ENCODE measurements around the gene PHC2. TPM values are rescaled to one million over a fixed set of nuclear protein-coding genes. Genes with fewer than 3 reads are reported as not detected.

PHC2 gene
- total RNA-seq, 1 experiment from 2014 or later, result 87.9 TPM

DNA sequence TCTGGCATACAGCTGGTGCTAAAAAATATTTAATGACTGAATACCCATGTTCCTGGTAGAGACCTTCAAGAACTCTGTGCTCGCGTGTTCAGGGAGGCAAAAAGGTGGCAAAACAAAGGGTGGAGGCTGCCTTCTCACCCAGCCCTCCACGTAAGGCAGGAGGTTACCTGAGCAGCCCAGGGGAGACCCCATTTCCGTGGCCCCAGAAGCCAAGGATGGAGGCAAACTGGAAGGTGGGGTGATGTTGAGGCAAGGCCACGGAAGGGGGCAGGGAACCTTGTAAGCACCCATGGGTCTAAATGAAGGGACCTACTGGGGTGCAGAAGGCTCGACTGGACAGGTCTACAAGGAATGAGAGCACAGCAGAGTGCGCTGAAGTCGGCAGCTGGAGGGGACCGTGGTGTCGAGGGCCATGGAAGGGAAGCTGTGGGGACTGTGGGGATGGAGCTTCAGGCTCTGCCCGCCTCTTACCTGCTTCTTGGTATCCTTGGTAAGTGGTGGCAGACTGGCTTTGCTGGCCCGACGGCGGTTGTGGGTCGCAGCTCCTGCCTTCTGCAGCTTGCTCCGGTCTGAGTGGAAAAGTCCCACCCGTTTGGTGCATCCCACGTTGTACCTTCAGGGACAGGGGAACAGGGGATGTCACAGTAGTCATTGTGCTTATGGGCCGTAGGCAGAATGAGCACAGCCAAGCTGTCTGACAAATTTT, 101.1 kb downstream of the PHC2 start:
- Histone ChIP-seq H3K4me1 (peaks cover 39% of the 10 kb centered on the region), H3K9me3 (replicated peaks) (no peaks in the 10 kb centered on the region), H3K27me3 (no peaks in the 10 kb centered on the region), H3K4me3 (no peak overlapping the region), H3K36me3 (peaks cover 87% of the 10 kb centered on the region), H3K27ac (peak overlapping the region; percentile 80)
- no peak for DNase-seq

- Histone ChIP-seq H3K4me3 (no peak overlapping the region), H3K4me1 (peaks cover 39% of the 10 kb centered on the region), H3K36me3 (peaks cover 88% of the 10 kb centered on the region), H3K27me3 (no peaks in the 10 kb centered on the region), H3K27ac (no peak overlapping the region), H3K9me3 (replicated peaks) (no peaks in the 10 kb centered on the region)
- no peak for DNase-seq
These were observed 102.1 kb downstream of the PHC2 start for GRCh38 chr1:33328817-33329216.

- Histone ChIP-seq H3K27ac (no peak overlapping the region), H3K4me1 (peaks cover 29% of the 10 kb centered on the region), H3K36me3 (peaks cover 90% of the 10 kb centered on the region), H3K27me3 (no peaks in the 10 kb centered on the region), H3K9me3 (replicated peaks) (no peaks in the 10 kb centered on the region), H3K4me3 (no peak overlapping the region)
- DNase-seq, result peak; percentile 46 to 58
These were observed 103.1 kb downstream of the PHC2 start for GRCh38 chr1:33327587-33328325.

DNA sequence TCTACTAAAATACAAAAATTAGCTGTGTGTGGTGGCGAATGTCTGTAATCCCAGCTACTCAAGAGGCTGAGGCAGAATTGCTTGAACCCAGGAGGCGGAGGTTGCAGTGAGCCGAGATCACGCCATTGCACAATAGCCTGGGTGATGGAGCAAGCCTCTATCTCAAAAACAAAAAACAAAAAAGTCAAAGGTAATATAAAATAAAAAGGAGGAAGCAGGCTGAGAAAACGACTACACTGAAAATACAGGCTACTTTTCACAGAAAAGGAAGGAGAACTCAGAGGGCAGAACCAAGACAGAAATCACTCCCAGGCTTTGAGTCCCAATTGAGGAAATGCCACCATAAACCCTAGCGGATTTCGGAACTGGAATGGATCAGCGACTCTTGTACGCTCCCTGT, 104.1 kb downstream of the PHC2 start:
- peaks cover 87% of the 10 kb centered on the region for H3K36me3 ChIP-seq

DNA sequence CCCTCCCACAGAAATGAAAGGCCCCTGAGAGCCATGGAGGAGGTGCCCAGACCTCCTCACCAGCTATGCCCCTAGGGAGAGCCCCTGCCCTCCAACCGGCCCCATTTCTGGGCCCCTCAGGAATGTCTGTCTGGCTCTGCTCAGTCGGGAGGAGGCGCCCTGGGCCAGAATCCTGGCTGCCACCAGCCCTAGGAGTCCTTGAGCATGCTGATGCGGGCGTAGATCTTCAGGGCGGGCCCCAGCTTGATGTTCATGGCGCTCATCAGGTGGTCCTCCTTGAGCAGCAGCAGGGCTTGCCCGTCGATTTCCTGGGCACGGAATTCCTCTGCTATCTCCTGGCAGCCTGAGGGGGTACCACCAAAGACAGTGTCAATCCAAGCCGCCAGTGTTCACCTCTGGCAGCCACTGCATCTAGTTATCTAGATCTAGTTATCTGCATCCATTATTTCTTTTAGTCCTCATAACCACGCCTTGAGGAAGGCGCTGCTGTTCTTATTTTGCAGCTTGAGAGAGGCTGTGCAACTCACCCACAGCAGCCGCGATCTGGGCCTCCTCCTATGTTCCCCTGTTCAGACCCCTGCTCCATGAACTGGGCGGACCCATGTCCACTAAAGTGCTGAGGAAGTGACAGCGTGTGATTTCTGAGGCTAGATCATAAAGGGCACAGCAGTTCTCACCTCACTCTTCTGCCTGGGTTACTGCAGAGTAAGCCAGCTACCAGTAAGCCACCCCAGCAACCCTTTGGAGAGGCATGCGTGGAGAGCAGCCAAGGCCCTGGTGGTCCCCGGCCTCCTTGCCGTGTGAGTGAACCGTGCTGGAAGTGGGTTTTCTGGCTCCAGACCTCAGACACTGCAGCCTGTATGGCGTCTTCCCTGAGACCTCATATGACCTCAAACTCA, 106.0 kb downstream of the PHC2 start:
- peaks cover 73% of the 10 kb centered on the region for H3K36me3 ChIP-seq
- no peak for DNase-seq

More for the DNA sequence above, 104.1 kb downstream of the PHC2 start:
- Histone ChIP-seq H3K27me3 (no peaks in the 10 kb centered on the region), H3K27ac (no peak overlapping the region), H3K4me3 (no peak overlapping the region), H3K9me3 (replicated peaks) (no peaks in the 10 kb centered on the region), H3K4me1 (peaks cover 19% of the 10 kb centered on the region)
- DNase-seq, result no peak

DNA sequence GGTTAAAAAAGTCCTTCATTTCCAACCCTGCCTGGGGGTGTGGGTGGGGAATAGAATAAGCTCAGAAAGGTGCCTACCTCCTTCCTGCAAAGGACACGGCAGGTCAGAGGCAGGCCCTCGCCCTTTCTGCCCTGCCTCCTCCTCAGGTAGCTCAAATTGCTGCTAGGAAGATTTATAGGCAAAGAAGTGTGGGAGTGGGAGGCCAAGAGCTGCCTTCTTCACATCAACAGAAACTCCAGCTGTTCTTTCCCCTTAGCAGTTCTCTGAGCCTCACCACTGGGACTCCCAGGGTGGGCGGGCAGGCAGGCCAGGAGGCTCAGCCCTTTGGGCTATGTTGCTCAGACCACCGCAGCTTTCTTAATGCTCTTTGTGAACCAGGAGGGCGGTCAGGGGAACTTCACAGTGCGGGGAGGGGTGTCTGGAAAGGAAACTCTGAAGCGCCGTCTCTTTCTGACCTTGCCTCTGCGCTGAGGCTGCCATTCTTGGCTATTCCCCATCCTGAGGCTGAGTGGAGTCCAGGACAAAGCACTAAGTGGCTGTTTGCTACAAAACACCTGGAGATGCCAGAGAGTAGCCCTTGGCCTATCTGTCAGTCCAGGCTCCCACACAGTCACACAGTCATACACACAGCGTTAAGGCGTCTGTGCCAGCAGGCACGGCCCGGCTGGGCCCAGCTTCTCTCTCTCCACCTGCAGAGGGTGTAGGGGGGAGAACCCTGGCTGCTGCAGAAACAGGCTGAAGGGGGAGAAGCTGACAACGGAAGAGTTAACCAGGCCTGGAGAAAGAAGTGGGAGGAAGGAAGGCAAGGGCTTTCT, 107.0 kb downstream of the PHC2 start:
- Histone ChIP-seq H3K36me3 (peaks cover 62% of the 10 kb centered on the region), H3K27ac (no peak overlapping the region)
- DNase-seq, result no peak

More for the DNA sequence above, 106.0 kb downstream of the PHC2 start:
- Histone ChIP-seq H3K27me3 (no peaks in the 10 kb centered on the region), H3K4me3 (no peak overlapping the region), H3K9me3 (replicated peaks) (no peaks in the 10 kb centered on the region), H3K4me1 (peaks cover 3% of the 10 kb centered on the region; the same call in 1 of the 2 replicates), H3K27ac (no peak overlapping the region)

DNA sequence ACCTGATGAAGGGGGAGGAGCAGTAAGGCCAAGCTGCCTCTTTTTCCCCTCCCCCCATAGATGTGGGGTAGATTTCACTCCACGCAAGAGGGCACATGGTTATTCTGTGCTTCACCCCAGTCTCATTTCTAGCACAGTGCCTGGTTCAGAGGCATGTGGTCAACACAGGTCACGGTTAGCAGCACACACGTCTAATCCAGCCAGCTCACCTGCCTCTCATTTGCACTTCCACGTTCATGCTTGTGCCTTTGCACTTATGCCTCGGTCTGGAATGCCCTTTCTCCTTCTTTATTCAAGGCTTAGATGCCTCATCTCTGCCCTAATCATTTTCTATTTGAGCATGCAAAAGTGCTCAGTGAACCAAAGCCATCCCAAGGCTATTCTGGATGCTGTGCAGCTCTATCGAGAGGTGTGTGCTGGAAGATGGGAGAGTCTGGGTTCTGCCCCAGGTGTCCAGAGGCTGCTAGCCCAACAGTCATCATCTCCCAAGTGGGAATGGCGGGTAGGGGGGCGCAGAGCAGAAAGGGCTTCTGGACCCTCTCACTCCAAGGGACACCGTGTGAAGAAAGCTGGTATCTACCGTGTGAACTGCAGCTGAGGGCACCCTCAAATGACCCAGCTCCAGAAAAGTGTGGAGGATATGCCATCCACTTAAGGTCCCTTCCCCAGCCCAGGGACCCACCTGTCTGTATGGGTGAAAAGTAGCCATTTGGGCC, 107.9 kb downstream of the PHC2 start:
- H3K27ac ChIP-seq, result no peak overlapping the region
- no peak for DNase-seq
- no peak overlapping the region for H3K4me3 ChIP-seq
- H3K4me1 ChIP-seq, result no peaks in the 10 kb centered on the region
- H3K9me3 ChIP-seq (replicated peaks), result no peaks in the 10 kb centered on the region
- H3K36me3 ChIP-seq, result peaks cover 54% of the 10 kb centered on the region
- H3K27me3 ChIP-seq, result no peaks in the 10 kb centered on the region

More for the DNA sequence above, 107.0 kb downstream of the PHC2 start:
- Histone ChIP-seq H3K4me3 (no peak overlapping the region), H3K4me1 (no peaks in the 10 kb centered on the region), H3K27me3 (no peaks in the 10 kb centered on the region), H3K9me3 (replicated peaks) (no peaks in the 10 kb centered on the region)

DNA sequence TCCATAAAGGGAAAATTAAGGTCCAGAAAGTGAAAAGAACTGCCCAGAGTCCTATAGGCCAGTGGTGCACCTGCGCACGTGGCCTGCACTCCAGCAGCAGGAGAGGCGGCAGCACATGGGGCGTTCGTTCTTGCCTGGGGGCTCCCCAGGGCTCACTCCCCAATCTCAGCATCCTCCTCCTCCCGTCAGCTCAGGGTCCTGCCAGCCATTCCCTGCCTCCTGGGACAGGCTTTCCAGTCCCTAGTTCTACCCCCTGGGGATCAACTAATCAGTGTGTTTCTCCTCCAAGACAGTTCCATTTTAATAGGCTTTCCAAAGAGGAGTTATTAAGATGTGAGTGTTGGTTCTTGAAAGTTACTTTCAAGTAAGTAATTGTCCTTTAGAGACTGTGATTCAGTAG, 108.8 kb downstream of the PHC2 start:
- DNase-seq, result no peak
- no peak overlapping the region for H3K27ac ChIP-seq
- H3K36me3 ChIP-seq, result peaks cover 45% of the 10 kb centered on the region
- no peak overlapping the region for H3K4me3 ChIP-seq
- no peaks in the 10 kb centered on the region for H3K27me3 ChIP-seq
- H3K4me1 ChIP-seq, result no peaks in the 10 kb centered on the region
- no peaks in the 10 kb centered on the region for H3K9me3 ChIP-seq (replicated peaks)

DNA sequence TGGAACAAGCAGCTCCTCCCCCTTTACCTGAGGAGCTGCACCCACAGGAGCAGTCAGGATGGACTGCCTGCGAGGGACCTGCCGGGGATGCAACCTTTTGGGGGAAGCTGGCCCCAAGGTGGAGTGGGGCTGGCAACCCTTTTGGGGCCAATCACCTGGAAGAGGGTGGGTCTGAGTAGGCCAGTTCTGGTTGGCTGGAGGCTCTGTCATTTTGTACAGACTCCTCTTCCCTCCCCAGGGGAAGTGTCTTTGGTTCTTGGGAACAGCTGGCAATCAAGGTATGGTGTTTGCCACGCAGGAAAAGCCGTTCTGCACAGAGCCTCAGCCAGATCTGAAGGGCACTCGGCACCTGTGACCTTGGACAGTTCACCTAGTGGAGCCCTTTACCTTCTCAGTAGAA, 109.7 kb downstream of the PHC2 start:
- Histone ChIP-seq H3K9me3 (replicated peaks) (no peaks in the 10 kb centered on the region), H3K27me3 (no peaks in the 10 kb centered on the region), H3K4me1 (no peaks in the 10 kb centered on the region), H3K4me3 (no peak overlapping the region), H3K27ac (no peak overlapping the region), H3K36me3 (peaks cover 35% of the 10 kb centered on the region)
- no peak for DNase-seq

GRCh38 chr1:33320619-33321165, 110.2 kb downstream of the PHC2 start, which contains the start of gene A3GALT2:
TSS of gene A3GALT2 (minus strand) at chr1:33321098. CDS start at chr1:33321098, 0 bp downstream.
- H3K27ac ChIP-seq, result no peak within 1 kb of the TSS
- no peaks in the 10 kb centered on the region for H3K27me3 ChIP-seq
- H3K4me1 ChIP-seq, result no peaks in the 10 kb centered on the region
- peaks cover 30% of the 10 kb centered on the region for H3K36me3 ChIP-seq
- H3K4me3 ChIP-seq, result no peak within 1 kb of the TSS
- DNase-seq, result no peak
- no peaks in the 10 kb centered on the region for H3K9me3 ChIP-seq (replicated peaks)

DNA sequence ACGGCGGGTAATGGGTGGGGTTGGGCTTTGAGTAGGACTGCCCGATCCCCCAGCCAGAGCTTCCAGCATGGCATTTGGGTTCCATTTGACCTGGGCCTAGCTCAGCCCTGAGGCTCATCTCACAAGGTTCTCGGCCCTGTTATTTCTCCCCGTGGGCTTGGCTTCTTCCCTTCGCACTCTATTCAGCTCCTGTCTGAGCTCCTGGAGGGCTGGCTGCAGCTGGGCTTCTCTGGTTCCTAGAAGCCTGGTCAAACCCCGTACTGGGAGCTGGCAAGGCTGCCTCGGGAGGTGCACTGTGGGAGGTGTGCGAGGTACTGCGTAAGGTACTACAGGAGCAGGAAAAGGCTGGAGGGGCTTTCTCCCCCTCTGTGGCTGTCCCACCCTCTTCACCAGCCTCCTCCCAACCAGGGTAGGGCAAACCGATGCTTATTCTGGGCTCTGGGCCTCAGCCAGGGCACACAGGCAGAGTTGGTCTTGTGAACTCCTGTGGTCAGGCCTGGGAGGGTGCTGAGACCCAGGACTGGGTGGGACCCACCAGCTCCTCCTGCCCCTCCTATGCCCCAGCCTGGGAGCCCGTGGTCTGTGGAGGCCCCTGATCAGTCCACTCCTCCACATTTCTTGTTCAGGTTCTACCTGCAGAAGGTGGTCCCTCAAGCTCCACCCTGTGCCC, 110.8 kb downstream of the PHC2 start:
- no peak overlapping the region for H3K27ac ChIP-seq
- H3K36me3 ChIP-seq, result peaks cover 24% of the 10 kb centered on the region
- no peak overlapping the region for H3K4me3 ChIP-seq
- no peaks in the 10 kb centered on the region for H3K4me1 ChIP-seq
- no peak for DNase-seq
- H3K9me3 ChIP-seq (replicated peaks), result no peaks in the 10 kb centered on the region
- no peaks in the 10 kb centered on the region for H3K27me3 ChIP-seq

DNA sequence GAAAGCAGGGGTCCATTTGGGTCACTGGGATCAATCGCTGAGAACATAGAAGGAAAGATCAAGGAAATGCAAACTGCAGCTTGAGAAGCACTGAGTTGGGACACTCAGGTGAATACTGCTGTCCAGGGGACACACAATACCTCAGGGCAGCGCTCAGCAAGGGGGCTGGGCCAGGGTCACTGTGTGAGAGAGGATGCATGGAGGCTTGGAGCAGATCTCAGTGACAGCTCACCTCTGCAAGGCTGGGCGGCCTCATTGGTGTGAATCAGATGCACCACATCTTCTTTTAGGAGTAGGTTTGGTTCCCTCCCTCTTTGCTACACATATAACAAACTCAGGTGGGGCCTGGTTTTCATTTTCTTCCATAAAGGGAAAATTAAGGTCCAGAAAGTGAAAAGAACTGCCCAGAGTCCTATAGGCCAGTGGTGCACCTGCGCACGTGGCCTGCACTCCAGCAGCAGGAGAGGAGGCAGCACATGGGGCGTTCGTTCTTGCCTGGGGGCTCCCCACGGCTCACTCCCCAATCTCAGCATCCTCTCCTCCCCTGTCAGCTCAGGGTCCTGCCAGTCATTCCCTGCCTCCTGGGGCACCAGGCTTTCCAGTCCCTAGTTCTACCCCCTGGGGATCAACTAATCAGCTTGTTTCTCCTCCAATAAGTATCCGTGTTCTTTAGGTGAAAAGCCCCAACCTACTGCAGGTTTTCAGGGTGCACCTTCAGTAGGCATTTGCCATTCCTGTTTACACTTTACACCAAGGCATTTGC, 111.5 kb downstream of the PHC2 start:
- Histone ChIP-seq H3K4me1 (no peaks in the 10 kb centered on the region), H3K27me3 (no peaks in the 10 kb centered on the region), H3K4me3 (no peak overlapping the region), H3K27ac (no peak overlapping the region), H3K36me3 (peaks cover 17% of the 10 kb centered on the region), H3K9me3 (replicated peaks) (no peaks in the 10 kb centered on the region)
- DNase-seq, result no peak
